Stimulated activated naive CD8-positive, alpha-beta T cell treated with anti-CD3 and anti-CD28 coated beads, Interleukin-15, Interleukin-2, amounts not matched to agents 100 ng/mL and 50 ng/mL, for 24 hours (primary cell): ENCODE data around the gene LHX2.
A peak's percentile ranks its signal among the peaks of the same experiment; 100 is the strongest.

Experiments used
- H3K27ac Mint-ChIP-seq: one replicate; pipeline ENCODE4 v1.8.0; 2021; ENCODE audit warnings: mild to moderate bottlenecking, mixed read lengths
- H3K27me3 Mint-ChIP-seq: one replicate; pipeline ENCODE4 v1.8.0; 2021; ENCODE audit warnings: mixed read lengths
- H3K36me3 Mint-ChIP-seq: one replicate; pipeline ENCODE4 v1.8.0; 2021; ENCODE audit warnings: low read depth, mixed read lengths
- H3K4me1 Mint-ChIP-seq: one replicate; pipeline ENCODE4 v1.8.0; 2021; ENCODE audit warnings: low read depth, mixed read lengths
- H3K4me3 Mint-ChIP-seq: one replicate; pipeline ENCODE4 v1.8.0; 2021; ENCODE audit warnings: mild to moderate bottlenecking, mixed read lengths
- H3K9me3 Mint-ChIP-seq: one replicate; pipeline ENCODE4 v1.8.0; 2021; ENCODE audit warnings: mixed read lengths

The LHX2 gene

GRCh38 chr9:124029617-124030016 is 18.0 kb downstream of the LHX2 start:
- Mint-ChIP-seq H3K9me3 (no peaks in the 10 kb centered on the region), H3K27ac (no peak overlapping the region), H3K27me3 (peaks cover 69% of the 10 kb centered on the region), H3K4me3 (no peak overlapping the region), H3K4me1 (peaks cover 6% of the 10 kb centered on the region), H3K36me3 (no peaks in the 10 kb centered on the region)

GRCh38 chr9:124030969-124031451 is 19.4 kb downstream of the LHX2 start:
- Mint-ChIP-seq H3K4me3 (no peak overlapping the region), H3K36me3 (no peaks in the 10 kb centered on the region), H3K9me3 (no peaks in the 10 kb centered on the region), H3K27me3 (peaks cover 71% of the 10 kb centered on the region), H3K27ac (no peak overlapping the region), H3K4me1 (peaks cover 6% of the 10 kb centered on the region)

- H3K9me3 Mint-ChIP-seq = no peaks in the 10 kb centered on the region
- no peak overlapping the region for H3K27ac Mint-ChIP-seq
- H3K27me3 Mint-ChIP-seq = peaks cover 67% of the 10 kb centered on the region
Observed at GRCh38 chr9:124032247-124032646, 20.7 kb downstream of the LHX2 start.

GRCh38 chr9:124033348-124033747 is 21.8 kb downstream of the LHX2 start:
- H3K36me3 Mint-ChIP-seq = no peaks in the 10 kb centered on the region
- H3K4me1 Mint-ChIP-seq = peaks cover 6% of the 10 kb centered on the region
- peaks cover 74% of the 10 kb centered on the region for H3K27me3 Mint-ChIP-seq
- no peak overlapping the region for H3K4me3 Mint-ChIP-seq
- H3K9me3 Mint-ChIP-seq = no peaks in the 10 kb centered on the region
- no peak overlapping the region for H3K27ac Mint-ChIP-seq

More at GRCh38 chr9:124032247-124032646, 20.7 kb downstream of the LHX2 start:
- Mint-ChIP-seq H3K4me3 (no peak overlapping the region), H3K36me3 (no peaks in the 10 kb centered on the region), H3K4me1 (peaks cover 6% of the 10 kb centered on the region)

- peaks cover 6% of the 10 kb centered on the region for H3K4me1 Mint-ChIP-seq
- H3K36me3 Mint-ChIP-seq = no peaks in the 10 kb centered on the region
- H3K27me3 Mint-ChIP-seq = peaks cover 75% of the 10 kb centered on the region
- no peak overlapping the region for H3K4me3 Mint-ChIP-seq
- H3K27ac Mint-ChIP-seq = no peak overlapping the region
- no peaks in the 10 kb centered on the region for H3K9me3 Mint-ChIP-seq
Observed at GRCh38 chr9:124033967-124034366, 22.4 kb downstream of the LHX2 start.

- H3K4me1 Mint-ChIP-seq = peaks cover 12% of the 10 kb centered on the region
- H3K36me3 Mint-ChIP-seq = no peaks in the 10 kb centered on the region
- peak overlapping the region; percentile 23 for H3K27ac Mint-ChIP-seq
- no peaks in the 10 kb centered on the region for H3K9me3 Mint-ChIP-seq
- peaks cover 77% of the 10 kb centered on the region for H3K27me3 Mint-ChIP-seq
- H3K4me3 Mint-ChIP-seq = no peak overlapping the region
Observed at GRCh38 chr9:124035001-124035650, 23.6 kb downstream of the LHX2 start.

- Mint-ChIP-seq H3K4me3 (no peak overlapping the region), H3K27me3 (peaks cover 76% of the 10 kb centered on the region), H3K9me3 (no peaks in the 10 kb centered on the region), H3K36me3 (no peaks in the 10 kb centered on the region), H3K4me1 (peaks cover 16% of the 10 kb centered on the region), H3K27ac (no peak overlapping the region)
Observed at GRCh38 chr9:124036578-124036977, 25.0 kb downstream of the LHX2 start.

GRCh38 chr9:124037790-124038189 is 26.2 kb downstream of the LHX2 start:
- peaks cover 18% of the 10 kb centered on the region for H3K4me1 Mint-ChIP-seq
- no peaks in the 10 kb centered on the region for H3K9me3 Mint-ChIP-seq
- no peak overlapping the region for H3K4me3 Mint-ChIP-seq
- H3K27ac Mint-ChIP-seq = no peak overlapping the region
- no peaks in the 10 kb centered on the region for H3K36me3 Mint-ChIP-seq
- H3K27me3 Mint-ChIP-seq = peaks cover 77% of the 10 kb centered on the region

- H3K4me1 Mint-ChIP-seq = peaks cover 18% of the 10 kb centered on the region
- no peaks in the 10 kb centered on the region for H3K36me3 Mint-ChIP-seq
- no peaks in the 10 kb centered on the region for H3K9me3 Mint-ChIP-seq
- no peak overlapping the region for H3K4me3 Mint-ChIP-seq
- H3K27me3 Mint-ChIP-seq = peaks cover 75% of the 10 kb centered on the region
- no peak overlapping the region for H3K27ac Mint-ChIP-seq
Observed at GRCh38 chr9:124038239-124038638, 26.7 kb downstream of the LHX2 start.

GRCh38 chr9:124038790-124039633 is 27.4 kb downstream of the LHX2 start:
- peaks cover 18% of the 10 kb centered on the region for H3K4me1 Mint-ChIP-seq
- no peaks in the 10 kb centered on the region for H3K9me3 Mint-ChIP-seq
- H3K36me3 Mint-ChIP-seq = no peaks in the 10 kb centered on the region
- no peak overlapping the region for H3K4me3 Mint-ChIP-seq
- no peak overlapping the region for H3K27ac Mint-ChIP-seq
- H3K27me3 Mint-ChIP-seq = peaks cover 75% of the 10 kb centered on the region

GRCh38 chr9:124040186-124040931 is 28.8 kb downstream of the LHX2 start:
- Mint-ChIP-seq H3K36me3 (no peaks in the 10 kb centered on the region), H3K4me3 (peak overlapping the region; percentile 43), H3K27me3 (peaks cover 76% of the 10 kb centered on the region), H3K4me1 (peaks cover 18% of the 10 kb centered on the region), H3K9me3 (no peaks in the 10 kb centered on the region), H3K27ac (no peak overlapping the region)

GRCh38 chr9:124040935-124041816 is 29.6 kb downstream of the LHX2 start:
- H3K4me1 Mint-ChIP-seq = peaks cover 18% of the 10 kb centered on the region
- no peaks in the 10 kb centered on the region for H3K36me3 Mint-ChIP-seq
- H3K27ac Mint-ChIP-seq = no peak overlapping the region
- no peaks in the 10 kb centered on the region for H3K9me3 Mint-ChIP-seq
- peaks cover 74% of the 10 kb centered on the region for H3K27me3 Mint-ChIP-seq
- peak overlapping the region; percentile 41 for H3K4me3 Mint-ChIP-seq

- no peak overlapping the region for H3K27ac Mint-ChIP-seq
- H3K27me3 Mint-ChIP-seq = peaks cover 76% of the 10 kb centered on the region
- H3K4me3 Mint-ChIP-seq = peak overlapping the region; percentile 19
- peaks cover 18% of the 10 kb centered on the region for H3K4me1 Mint-ChIP-seq
- no peaks in the 10 kb centered on the region for H3K9me3 Mint-ChIP-seq
- no peaks in the 10 kb centered on the region for H3K36me3 Mint-ChIP-seq
Observed at GRCh38 chr9:124041817-124042116, 30.2 kb downstream of the LHX2 start.

GRCh38 chr9:124042201-124042721 is 30.7 kb downstream of the LHX2 start:
- H3K27ac Mint-ChIP-seq = no peak overlapping the region
- H3K27me3 Mint-ChIP-seq = peaks cover 80% of the 10 kb centered on the region
- H3K4me3 Mint-ChIP-seq = no peak overlapping the region
- H3K4me1 Mint-ChIP-seq = peaks cover 18% of the 10 kb centered on the region
- H3K9me3 Mint-ChIP-seq = no peaks in the 10 kb centered on the region
- H3K36me3 Mint-ChIP-seq = no peaks in the 10 kb centered on the region
